NCI-H460 (cell line): ENCODE data around the gene HOXB3. TPM values are rescaled to one million over a fixed set of nuclear protein-coding genes. Genes with fewer than 3 reads are reported as not detected.
A peak's percentile ranks its signal among the peaks of the same experiment; 100 is the strongest.

Experiments used
- DNase-seq: peaks from one replicate; pipeline ENCODE4 v3.0.0-alpha.2; 2016; ENCODE audit warnings: low read depth; ENCODE audit errors: extremely low read depth
- total RNA-seq: library from RNA; depleted of rRNA; stranded (reverse); fragments of >200 nt; shearing (Covaris generic); gene quantifications from 2 replicates; pipeline ENCODE4 v1.2.3, GENCODE V29; 2014

Gene HOXB3
- total RNA-seq, 1 experiment from 2014 or later, result 5.3 TPM

DNA sequence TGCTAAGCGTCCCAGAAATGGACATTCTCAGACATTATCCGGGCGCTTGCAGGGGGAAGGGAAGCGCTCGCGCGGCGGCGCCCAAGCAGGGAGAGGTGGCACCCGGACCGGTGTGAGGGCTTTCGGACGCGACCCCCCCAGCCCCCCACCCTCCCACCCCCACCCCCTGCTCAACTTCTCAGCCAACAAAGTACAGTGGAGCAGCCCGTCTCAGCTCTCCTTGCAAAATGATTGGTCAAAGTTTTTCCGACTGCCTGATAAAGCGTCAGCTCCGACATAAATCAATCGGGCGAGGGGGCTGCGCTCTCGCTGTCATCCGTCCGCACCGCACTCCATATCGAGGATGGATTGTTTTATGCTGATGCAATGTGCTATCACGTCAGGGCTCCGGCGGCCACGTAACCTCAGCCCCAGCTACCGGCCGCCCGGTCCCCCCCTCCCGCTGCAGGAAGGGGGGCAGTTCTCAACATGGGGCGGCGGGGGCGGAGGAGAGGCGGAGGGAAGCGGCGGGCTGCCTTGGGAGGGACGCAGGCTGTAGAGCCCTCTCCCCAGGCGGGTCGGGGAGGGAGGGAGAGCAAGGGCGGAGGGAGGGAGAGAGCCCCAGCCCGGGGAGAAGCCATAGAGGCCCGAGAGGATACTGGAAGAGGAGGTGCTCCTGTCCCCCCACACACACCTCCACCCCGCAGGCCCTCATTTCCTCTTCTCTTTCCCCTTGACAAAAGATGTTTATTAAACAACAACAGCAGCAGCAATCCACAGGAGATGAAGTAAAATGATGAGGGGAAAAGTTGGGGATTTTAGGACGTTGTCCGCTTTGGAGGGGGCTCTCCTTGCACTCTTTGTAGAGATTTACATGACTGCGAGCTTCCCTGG lies 36.4 kb upstream of the HOXB3 start, which contains the start of gene HOXB9:
TSS of gene HOXB9 (minus strand) at position 114 of the 873 bp plus-strand sequence. CDS start at position 25, 89 bp downstream.
- DNase-seq, result peak; percentile 81

DNA sequence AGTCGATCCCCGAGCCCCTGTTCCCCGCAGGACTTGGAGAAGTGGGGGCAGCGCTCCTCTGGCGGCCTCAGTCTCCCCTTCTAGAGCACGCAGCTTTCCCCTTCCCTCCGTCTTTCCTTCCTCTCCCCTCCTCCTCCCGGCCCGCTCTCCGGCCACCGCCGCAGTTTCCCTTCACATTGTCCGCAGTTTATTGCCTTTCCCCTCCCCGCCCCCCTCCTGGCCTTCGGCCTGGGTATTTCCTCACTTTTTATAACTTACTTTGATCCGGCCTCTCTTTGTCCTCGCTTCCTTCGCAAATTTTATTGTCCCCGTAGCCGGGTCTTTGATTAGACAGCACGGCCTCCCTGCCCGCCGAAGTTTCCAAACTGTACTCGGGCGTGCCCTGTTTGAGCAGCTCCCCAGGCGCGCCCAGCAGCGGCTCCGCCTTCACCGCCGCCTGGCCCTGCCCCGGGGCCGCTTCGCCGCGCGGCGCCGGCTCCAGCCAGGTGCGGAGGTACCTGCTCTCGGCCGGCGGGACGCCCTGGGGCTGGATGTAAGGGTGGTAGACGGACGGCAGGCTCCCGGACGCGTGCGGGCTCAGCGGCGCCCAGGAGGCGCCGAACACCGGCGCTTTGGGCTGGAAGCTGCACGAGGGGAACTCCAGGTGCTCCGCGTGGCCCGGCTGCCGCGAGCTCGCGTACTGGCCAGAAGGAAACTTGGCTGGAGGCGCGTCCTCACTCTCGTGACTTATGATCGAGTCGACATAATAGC lies 35.6 kb upstream of the HOXB3 start:
- DNase-seq, result no peak

- DNase-seq, result no peak
These were observed 34.8 kb upstream of the HOXB3 start for GRCh38 chr17:48624544-48625494.

DNA sequence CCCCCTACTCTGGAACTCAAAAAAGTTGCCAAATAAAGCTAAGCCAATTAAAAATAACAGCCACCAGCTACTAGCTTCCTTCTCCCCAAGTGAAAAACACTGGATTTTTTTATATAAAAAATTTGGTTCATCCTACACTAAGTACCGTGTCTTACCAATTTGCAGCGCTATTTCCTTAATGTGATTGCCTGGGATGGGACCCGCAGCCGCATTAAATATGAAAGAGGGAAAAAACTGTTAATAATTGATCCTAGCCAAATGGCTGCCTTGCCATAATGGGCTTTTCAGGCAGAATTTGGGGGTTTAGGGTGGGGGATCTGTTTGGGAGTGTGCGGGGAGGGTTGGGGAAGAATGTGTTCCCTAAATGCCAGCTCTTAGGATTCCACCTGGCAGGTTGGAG lies 34.1 kb upstream of the HOXB3 start:
- no peak for DNase-seq

GRCh38 chr17:48623583-48623982 lies 33.5 kb upstream of the HOXB3 start:
- DNase-seq, result no peak

DNA sequence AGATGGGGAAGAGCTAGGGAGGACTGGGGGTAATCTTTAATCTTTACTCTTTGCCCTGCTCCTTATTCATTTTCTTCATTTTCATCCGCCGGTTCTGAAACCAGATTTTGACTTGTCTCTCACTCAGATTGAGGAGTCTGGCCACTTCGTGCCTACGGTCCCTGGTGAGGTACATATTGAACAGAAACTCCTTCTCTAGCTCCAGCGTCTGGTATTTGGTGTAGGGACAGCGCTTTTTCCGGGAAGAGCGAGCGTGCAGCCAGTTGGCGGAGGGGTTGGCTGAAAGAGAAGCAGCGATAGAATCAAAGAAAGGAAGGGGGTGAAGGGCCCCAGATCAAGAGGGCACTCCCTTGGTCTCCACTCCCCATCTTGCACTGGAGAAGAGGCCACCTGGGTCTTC lies 32.8 kb upstream of the HOXB3 start:
- DNase-seq, result no peak

GRCh38 chr17:48621410-48622392 lies 31.7 kb upstream of the HOXB3 start:
- no peak for DNase-seq

GRCh38 chr17:48620461-48621139 lies 30.6 kb upstream of the HOXB3 start:
- no peak for DNase-seq

DNA sequence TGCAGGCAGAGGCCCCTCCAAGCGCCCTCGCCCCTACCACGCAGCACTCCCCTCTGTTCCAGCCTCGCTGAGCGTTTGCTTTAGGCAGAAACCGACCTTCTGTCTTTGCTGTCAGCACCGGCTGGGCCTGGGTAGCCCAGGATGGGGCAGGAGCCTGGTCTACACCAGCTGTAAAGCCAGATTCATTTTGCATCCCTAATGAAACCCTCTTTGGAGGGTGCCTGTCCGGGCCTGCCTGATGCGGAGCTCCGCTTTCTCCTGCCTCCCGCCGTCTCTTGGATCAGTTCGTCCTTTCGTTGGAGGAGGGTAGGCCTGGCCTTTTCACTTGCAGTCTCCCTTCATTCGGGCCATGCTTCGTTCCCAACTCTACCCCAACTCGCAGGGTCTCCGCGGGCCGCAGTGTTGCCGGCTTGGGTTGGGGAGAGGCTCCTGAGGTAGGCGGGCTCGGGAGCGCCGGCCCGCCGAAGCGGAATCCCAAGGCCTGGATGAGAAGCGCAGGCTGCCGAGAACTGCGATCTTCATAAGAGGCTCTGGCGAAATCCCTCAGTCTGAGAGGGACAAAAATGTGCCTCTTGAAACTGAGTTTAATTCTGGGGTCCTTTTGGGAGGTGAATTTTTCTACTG lies 29.9 kb upstream of the HOXB3 start:
- DNase-seq, result no peak

DNA sequence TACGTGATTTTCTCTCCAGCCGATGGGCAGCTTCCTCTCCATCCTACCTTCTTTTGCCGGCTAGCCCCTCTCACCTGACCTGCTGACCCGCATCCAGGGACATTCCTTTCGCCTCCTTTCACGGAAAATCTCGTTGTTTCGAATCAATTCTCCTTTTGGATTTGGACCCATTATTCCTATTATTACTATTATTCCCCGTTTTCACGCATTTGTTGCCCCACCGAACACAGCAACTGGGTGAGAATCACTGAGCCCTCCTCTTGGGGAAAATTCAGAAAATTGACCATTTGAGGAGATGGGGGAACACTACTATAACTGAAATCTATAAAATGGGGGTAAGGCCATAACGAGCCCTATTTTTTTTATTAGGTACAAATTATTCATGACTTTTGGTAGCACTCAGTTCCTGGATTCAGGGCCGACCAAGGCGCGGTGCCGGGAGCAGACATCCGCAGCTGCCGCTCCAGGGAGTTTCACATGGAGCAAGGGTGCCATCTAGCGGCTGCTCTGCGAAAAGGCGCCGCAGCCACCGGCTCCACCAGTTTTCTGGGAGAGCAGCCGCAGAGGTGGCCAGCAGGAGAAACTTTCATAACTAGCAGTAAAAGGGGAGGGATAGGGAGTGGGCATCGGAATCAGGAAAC lies 28.3 kb upstream of the HOXB3 start:
- DNase-seq, result peak; percentile 79

GRCh38 chr17:48617471-48618255 lies 27.6 kb upstream of the HOXB3 start:
- no peak for DNase-seq

GRCh38 chr17:48616717-48617470 lies 26.9 kb upstream of the HOXB3 start:
- DNase-seq, result no peak

GRCh38 chr17:48615963-48616716 lies 26.1 kb upstream of the HOXB3 start:
- no peak for DNase-seq

- DNase-seq, result no peak
These were observed 25.3 kb upstream of the HOXB3 start, which contains the start of gene HOXB8 for GRCh38 chr17:48615047-48615962. TSS of gene HOXB8 (minus strand) at chr17:48615292. CDS start at chr17:48614704, 588 bp downstream.
